GM18499 (cell line): Measurements from ENCODE around the gene CELSR3.

Source experiments
- ATAC-seq: cut with Tn5 transposase; IDR thresholded peaks from one replicate; pipeline ENCODE4 v1.9.1; 2021; ENCODE audit warnings: moderate number of reproducible peaks; ENCODE audit not compliant: insufficient read depth, unreplicated experiment

Gene CELSR3

DNA sequence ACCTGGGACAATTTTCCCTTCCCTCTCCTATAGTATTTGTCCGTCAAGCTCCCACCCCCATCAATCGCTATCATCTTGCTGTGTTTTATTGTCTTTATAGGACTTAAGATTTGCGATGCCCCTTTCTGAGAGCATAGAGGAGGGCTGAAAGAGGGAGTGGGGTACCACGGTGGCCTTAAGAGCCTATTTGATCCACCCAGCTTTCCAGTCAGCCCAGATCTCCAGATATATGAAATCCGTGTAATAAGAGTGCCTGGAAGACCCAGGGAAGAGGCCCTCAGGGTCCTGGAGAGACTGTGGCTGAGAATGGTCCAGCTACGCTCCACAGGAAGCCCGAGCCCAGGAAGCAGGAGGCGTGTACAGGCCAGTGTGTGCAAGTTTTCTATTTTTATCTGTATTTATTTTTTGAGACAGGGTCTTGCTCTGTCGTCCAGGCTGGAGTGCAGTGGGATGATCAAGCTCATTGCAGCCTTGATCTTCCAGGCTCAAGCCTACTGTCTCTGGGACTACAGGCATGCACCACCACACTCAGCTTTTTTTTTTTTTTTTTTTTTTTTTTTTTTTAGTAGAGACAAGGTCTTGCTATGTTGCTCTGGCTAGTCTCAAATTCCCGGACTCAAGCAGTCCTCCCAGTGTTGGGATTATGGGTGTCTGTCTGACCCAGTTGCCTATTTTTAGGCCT, 24.0 kb upstream of the CELSR3 start:
- no peak for ATAC-seq

DNA sequence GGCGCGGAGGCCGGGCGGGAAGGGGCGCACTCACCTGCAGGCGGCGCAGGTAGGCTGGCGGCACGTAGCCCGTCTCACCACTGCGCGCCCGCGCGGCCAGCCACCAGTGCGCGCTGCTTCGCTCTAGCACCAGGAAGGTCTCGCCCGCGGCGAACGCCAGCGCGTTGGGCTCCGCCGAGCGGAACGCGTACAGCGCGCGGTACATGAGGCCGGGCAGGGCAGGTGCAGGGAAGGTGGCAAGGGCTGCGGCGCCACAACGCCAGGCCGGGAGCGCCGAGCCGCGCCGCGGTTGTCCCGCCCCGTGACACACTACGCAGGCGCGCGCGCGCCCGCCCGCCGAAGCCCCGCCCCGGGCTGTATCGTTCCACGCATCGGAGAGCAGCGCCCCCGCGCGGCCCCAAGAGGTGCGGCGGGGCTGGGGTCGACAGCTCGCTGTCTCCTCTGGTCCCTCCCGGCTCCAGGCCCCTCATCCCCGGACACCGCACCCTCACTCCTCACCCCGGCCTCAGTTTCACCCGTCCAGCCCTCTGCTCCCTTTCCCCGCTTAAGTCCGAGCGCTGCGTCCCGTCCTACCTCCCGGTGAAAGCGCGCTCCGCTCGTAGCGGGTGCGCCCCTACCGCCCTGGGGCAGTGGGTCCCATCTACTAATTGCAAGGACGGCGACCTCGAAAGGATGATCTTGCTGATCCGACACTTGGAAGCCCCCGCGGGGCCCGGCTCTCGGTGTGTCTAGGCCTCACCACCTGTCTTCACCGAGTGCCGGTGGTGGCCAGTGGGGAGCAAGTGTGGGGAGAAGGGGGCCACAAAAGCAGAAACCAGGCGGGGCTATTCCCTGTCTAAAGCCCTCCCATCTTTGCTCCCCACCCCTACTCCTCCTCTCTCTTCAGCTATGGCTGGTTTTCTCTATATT, 23.2 kb upstream of the CELSR3 start, which contains the start of gene NCKIPSD:
NCKIPSD (minus strand) TSS at position 313 of the 909 bp plus-strand sequence; CDS start at position 205, 108 bp downstream.
- peak; percentile 42 for ATAC-seq

DNA sequence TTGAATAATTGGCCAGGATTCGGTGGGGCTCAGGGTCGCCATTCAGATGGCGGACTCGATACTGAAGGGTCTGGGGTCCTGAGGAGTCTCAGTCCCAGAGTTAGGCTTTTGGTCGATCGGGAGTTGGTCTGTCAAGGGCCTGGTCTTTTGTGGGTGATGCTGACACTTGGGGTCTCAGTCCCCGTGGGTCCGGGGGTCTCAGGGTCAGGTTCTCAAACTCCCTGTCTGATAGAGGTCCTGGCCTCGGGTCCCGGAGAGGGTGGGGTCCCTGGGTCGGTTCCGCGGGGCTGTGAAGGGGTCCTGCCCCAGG, 22.6 kb upstream of the CELSR3 start:
- no peak for ATAC-seq

DNA sequence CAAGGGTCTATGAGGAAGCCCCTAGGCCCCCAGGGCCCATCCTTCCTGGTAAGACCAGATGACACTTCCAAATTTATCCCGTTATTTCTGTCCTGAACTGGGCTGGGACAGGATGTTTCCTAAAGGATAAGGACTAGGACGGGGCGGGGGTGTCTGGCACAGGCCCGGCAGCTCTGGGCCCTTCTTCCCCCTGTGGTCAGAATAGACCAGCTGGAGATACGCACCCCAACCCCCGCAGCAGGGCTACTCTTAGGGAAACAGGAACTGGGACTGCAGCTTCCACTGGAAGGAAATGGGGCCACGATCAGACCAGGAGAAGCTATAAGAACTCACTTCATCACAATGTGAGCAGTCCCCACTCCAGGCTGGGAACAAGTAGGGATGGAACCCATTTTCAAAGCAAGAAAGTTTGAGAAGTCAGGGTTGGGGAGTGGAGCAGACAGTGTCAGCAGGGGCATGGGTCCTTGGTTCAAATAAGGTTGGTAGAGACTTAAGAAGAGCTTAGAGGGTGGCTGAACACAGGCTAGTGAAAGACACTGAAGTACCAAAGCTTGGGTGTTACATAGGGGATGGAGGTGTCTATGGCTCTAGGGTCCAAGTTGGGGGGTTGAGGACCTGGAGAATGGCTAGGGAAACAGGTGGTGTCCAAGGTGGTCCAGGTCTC, 21.9 kb upstream of the CELSR3 start:
- ATAC-seq = no peak

DNA sequence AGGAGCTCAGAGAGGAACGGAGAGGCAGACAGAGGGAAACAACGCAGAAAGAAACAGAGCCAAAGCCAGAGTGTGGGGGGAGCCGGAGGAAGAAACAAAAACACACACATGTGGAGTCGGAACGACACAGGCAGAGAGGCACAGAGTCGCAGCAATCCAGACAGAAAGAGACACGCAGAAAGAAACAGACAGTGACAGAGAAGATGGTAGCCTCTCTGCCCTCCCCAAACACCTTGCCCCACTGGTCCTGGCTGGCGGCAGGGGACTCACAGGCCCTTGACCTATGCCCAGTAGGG, 21.3 kb upstream of the CELSR3 start:
- no peak for ATAC-seq

DNA sequence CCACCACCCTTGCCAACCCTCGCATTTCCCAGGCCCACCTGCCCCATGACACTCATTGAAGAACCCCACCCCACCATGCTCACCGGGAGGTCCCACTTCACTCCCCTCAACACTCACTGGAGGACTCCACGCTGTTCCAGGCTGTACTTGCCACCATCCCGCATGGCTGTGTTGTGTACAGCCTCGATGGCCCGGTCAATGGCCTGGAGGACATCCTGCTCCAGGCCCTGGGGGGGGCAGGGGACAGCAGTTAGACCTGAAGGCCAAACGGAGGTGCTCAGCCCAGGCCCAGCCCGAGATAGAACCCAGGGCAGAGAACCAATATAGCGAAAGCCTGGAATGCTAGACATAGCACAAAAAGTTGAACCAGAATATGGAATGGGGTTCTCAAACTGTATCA, 20.1 kb upstream of the CELSR3 start:
- no peak for ATAC-seq

DNA sequence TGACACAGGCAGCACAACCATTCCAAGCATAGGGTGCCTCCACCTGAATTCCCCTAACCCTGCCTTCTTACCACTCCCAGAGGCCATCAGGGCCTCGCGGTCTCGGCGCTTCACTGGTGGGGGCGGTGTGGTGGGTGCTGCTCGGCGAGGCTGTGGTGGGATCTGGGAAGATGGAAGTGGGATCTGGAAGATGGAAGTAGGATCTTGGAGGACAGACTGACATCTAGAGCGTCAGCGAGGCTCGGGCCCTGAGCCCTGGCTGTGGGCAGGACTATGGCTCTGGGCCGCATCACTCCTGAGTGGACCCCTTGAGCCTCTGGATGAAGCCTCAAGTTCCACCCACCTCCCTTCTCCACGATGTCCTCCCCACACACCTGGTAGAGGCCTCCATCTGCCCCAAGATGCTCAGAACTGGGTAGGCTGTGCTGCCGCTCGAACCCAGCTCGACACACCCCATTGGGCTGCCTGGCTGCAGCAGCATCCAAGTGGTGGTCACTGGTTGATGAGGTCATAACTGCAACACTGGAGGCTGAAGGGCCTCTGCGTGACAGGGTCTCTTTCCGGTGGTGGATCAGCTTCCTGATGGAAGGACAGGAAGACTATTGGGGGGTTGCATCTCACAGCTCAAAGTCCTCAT, 19.4 kb upstream of the CELSR3 start:
- ATAC-seq = no peak

DNA sequence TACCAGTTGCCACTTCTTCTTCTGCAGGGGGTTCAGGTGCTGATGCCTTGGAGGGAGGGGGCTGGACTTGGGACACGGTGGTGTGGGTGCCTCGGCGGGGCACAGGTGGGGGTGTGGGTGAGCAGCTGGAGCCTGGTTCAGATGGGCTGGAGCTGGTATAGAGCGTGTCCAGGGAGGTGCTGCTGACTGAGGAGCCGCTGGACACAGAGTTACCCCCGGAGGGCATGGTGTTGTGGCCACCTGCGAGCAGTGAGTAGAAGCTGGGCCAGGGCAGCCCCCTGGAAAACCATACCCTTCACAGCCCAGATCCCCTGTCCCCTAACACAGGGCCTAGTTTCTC, 18.8 kb upstream of the CELSR3 start:
- no peak for ATAC-seq

DNA sequence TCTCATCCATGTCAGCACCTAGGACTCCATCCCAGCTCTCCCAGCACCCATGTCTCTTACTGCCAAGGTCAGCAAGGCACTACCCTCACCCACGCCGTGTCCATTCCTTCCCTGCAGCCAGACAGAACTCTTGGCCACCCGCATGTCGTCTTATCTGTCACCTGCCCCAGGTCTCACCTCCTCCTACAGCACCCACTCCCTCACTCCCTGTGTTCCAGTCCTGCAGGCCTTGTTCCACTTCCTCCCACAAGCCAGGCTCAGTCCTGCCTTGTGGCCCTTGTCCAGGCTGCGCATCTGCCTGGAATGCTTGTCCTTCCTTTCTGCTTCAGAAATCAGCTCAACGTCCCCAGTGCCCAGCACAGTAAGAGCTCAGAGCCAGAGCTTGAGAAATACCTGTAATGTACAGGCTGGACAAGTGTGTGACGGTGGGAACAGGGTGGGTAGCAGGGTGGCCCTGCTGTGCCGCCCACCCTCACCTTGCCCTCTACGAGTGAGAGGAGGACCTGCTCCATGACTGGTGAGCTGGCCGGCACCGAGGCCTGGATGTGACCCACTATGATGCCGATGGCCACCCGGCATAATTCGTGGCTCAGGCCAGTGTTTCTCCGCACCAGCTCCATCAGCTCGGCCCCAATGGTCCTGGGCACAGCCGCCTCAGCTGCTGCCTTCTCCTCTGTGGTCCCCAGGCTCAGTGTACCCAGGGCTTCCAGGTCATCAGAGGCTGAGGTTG, 18.3 kb upstream of the CELSR3 start:
- ATAC-seq = no peak

DNA sequence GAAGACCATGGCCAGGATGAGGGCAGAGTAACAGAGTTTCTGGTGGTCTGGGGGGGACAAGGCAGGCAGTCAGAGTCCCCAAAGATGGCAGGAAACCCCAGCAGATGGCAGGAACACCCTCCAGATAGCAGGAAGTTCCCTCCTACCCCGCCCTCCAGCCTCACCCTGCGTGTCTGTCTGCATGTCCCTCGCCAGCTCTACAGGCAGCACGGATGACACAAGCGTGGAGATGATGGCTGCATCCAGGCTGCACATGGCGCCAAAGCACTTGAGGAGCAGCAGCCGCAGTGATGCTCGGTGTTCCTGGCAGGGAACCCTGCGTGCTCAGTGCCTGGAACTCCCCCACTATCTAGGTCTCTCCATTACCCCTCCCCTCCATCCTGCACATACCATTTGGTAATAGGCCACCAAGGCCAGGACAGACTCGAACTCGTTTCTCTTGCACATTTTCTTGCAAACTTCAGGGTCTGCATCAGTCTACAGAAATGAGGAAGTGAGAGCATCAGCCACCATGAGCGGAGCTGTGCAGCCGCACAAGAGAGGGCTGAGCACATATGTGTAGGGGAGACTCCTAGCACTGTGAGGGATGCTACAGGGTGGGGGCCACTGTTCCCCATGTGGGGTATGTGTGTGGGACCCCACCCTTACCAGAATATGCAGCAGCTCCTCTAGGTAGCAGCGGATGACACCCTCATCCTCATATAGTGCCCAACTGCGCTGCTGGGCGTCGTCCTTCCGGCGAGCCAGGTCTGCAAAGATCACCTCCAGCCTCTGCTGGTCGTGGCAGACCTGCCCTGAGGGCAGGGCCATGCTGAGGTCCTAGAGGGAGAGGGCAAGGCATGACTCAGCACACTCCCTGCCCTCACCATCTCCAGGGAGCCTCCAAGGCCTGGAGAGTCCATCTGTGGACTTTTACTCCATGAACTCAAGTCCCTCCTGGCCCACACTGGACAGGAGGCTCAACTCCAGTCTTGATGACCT, 17.0 kb upstream of the CELSR3 start:
- ATAC-seq = no peak

DNA sequence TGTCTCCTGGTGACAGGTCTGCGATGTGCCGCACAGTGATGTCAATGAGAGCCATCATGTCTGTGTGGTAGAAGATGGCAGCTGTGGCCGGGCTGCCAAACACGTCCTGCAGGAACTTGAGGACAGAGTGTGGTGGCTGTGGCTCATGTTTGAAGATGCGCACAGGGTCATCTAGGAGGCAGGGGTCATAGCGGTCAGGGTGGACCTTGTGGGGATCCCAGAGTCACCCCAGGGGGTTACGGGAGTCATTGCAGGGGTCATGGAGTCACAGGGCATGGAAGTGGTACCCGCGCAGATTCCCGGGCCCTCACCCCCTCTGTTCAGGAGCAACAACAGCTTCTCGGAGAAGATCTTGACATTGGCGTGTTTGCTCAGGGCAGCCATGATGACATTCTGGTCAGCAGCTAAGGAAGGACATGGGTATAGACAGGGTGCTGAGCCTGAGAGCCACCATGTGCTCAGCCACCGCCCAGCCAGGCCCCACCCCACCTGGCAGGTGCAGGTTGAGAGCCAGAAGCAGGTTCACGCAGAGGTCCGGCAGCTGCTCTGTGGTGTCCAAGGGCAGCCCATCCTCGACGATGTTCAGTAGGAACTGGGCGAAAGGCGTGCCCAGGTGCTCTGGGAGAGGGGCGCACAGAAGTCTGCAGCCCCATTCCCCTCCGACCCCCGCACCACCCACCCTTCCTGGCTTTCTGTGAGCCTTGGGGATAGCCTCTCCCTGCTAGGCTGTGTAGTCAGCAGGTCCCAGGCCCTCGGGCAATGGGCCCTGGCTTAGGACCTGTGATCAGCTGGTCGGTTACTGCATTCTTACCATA, 16.1 kb upstream of the CELSR3 start:
- no peak for ATAC-seq

DNA sequence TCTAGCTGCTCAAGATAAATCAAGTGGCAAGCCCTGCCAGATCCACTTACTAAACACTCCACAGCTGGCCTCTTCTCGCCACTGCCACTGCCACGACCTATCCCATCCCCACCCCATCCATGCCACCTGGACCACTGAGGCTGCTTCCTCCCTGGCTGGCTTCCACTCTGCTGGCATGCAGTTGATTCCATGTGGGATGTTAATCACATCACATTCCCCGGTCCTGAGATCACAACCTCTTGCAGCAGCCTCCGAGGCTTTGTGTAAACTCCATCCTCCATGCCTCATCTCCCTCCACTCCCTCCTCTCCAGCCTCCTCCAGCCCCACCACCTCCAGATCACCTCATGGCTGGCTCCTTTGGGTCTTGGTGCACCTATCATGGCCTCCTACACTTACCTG, 15.4 kb upstream of the CELSR3 start:
- no peak for ATAC-seq

DNA sequence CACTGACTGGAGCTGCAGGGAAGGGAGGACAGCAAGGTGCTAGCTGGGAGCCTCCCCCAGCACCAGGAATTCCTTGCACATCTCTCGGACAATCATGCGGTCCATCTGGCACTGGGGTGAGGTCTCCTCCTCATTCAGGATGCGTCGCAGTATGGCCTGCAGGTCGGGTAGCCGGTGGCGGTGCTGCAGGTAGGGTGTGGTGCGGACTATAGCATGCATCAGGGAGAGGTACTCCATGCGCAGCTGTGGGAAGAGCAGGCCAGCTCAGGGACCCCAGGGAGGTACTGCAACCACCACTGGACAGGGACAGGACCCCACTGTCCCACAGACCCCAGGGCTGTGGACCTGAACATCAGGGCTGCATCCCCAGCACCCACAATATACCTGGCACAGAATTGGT, 11.8 kb upstream of the CELSR3 start:
- ATAC-seq = no peak

DNA sequence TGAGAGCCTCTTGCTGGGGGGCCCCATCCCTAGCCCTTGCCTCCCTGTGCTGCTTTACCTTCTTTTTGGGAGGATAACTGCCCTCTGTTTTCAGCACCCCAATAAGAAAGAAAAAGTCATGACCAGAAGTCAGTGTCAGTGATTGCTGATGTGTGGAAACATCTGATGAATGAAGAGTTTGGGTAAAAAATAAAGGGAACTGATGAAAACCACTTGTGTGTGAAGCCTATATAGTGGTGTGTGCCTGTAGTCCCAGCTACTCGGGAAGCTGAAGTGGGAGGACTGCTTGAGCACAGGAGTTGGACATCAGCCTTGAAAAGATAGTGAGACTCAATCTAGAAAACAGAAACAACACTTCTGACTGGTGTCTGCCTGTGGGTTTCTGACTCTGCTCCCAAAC, 9.8 kb upstream of the CELSR3 start:
- ATAC-seq = no peak

DNA sequence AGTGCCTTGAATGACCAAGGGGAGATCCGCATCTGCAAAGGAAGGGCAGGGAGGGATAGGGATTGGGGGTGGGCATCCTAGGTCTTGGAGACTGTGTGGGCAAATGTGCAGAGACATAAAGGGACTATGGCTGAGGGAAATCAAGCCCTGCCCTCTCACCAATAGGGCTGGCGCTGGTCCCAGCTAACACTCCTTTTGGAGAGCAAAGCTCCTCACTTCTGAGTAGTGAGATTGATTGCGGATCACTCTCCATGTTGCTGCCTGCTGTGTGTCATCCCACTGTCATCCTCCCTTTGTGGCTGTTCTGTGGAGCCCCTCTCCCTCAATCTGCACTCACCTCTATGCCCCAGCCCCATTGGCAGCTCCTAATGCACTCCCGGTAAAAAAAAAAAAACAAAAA, 2.2 kb upstream of the CELSR3 start:
- no peak for ATAC-seq

DNA sequence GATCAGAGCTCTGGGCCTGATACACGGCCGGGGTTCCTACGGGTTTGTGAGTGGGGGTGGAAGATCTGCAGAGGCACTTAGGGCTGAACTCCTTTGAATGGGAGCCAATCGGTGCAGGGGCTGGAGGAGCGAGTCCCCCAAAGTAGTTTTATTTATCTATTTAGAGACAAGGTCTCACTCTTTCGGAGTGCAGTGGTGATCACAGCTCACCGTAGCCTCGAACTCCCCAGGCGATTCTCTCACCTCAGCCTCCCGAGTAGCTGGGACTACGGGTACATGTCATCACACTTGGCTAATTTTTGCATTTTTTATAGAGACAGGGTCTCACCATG, 1.6 kb upstream of the CELSR3 start:
- ATAC-seq = no peak

DNA sequence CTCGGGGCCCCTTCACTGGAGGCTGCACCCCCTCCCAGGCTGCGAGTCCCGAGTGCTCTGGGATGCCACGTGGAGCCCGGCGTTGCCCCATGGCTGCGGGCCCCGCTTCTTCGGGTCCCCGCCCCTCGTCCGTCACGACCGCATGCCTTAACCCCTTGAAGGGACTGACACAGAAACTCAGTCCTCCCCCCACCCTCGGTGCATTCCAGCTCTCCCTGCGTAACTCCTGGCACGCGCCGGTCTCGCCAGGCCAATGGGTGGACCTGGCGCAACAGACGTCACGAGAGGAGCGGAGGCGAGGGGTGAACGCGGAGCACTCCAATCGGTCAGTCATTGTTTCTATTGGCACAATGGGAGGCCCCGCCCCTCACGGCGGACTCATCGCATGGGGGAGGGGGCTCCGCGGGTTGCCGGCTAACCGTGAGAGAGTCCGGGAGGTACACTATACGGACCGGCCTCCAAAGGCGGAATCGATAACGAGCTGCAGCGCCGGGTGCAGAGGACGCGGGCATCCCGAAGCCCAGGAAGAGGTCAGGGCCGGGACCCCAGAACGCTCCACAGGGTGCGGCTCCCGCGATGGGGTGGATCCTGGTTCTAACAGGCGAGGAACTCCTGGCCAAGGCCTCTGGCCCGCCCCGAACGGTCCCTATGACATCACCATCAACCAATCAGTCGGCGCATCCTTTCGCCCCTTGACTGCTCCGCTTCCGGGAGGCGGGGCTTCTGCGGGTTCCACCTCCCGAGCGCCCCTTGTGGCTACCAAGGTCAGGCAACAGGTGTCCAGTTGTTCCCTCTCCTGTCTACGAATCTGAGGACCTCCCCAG, 1.0 kb upstream of the CELSR3 start:
- ATAC-seq = peak; percentile 82
